Hepatocyte (in vitro differentiated cells): Measurements from ENCODE around the gene ATP5MC2. TPM values are rescaled to one million over a fixed set of nuclear protein-coding genes. Genes with fewer than 3 reads are reported as not detected.

Source experiments
- DNase-seq: peaks from one replicate; pipeline ENCODE4 v3.0.0-alpha.2; 2016; ENCODE audit warnings: low spot score
- H2AFZ ChIP-seq: fragments of 200-600 bp; sonication (generic); 2 replicates; pipeline ENCODE4 v1.6.0; 2016; ENCODE audit warnings: antibody characterized with exemption, mild to moderate bottlenecking
- H3K27ac ChIP-seq: fragments of 200-600 bp; sonication (generic); 2 replicates; pipeline ENCODE4 v1.5.1; 2016; ENCODE audit warnings: mild to moderate bottlenecking
- H3K27me3 ChIP-seq: fragments of 200-600 bp; sonication (generic); 2 replicates; pipeline ENCODE4 v1.6.1; 2016
- H3K36me3 ChIP-seq: fragments of 200-600 bp; sonication (generic); replicated peaks from 2 replicates; pipeline ENCODE4 v1.5.1; 2016; ENCODE audit warnings: low read depth; ENCODE audit not compliant: insufficient read depth
- H3K4me1 ChIP-seq: fragments of 200-600 bp; sonication (generic); 2 replicates; pipeline ENCODE4 v1.5.1; 2016; ENCODE audit warnings: mild to moderate bottlenecking, moderate library complexity; ENCODE audit not compliant: insufficient read depth
- H3K4me2 ChIP-seq: fragments of 200-600 bp; sonication (generic); 2 replicates; pipeline ENCODE4 v1.6.0; 2016
- H3K4me3 ChIP-seq: fragments of 200-600 bp; sonication (generic); 2 replicates; pipeline ENCODE4 v1.5.1; 2016; ENCODE audit warnings: mild to moderate bottlenecking
- H3K79me2 ChIP-seq: fragments of 200-600 bp; sonication (generic); 2 replicates; pipeline ENCODE4 v1.6.0; 2017; ENCODE audit warnings: mild to moderate bottlenecking
- H3K9me2 ChIP-seq: fragments of 200-600 bp; sonication (generic); replicated peaks from 2 replicates; pipeline ENCODE4 v1.6.0; 2017; ENCODE audit warnings: mild to moderate bottlenecking; ENCODE audit not compliant: insufficient read depth
- H3K9me3 ChIP-seq: fragments of 200-600 bp; sonication (generic); 2 replicates; pipeline ENCODE4 v1.5.1; 2016; ENCODE audit warnings: low read depth, mild to moderate bottlenecking
- H4K20me1 ChIP-seq: fragments of 200-600 bp; sonication (generic); 2 replicates; pipeline ENCODE4 v1.6.0; 2016; ENCODE audit warnings: mild to moderate bottlenecking; ENCODE audit not compliant: insufficient read depth, poor library complexity, severe bottlenecking
- EZH2 ChIP-seq: fragments of 200-600 bp; sonication (generic); IDR thresholded peaks from 2 replicates; pipeline ENCODE4 v1.6.1; 2016; ENCODE audit warnings: antibody characterized with exemption, mild to moderate bottlenecking, borderline replicate concordance
- EZH2phosphoT487 ChIP-seq: fragments of 200-600 bp; sonication (generic); IDR thresholded peaks from one replicate; pipeline ENCODE4 v1.6.1; 2018; ENCODE audit warnings: antibody characterized with exemption, mild to moderate bottlenecking, low read depth, moderate library complexity; ENCODE audit not compliant: unreplicated experiment, severe bottlenecking
- WGBS: methylation state at CpG from one replicate; pipeline ENCODE4 v1.1.6; 2016; ENCODE audit warnings: low lambda C conversion rate; ENCODE audit errors: missing lambda C conversion rate; 5-methylcytosine and 5-hydroxymethylcytosine counted together
- polyA plus RNA-seq: library from polyadenylated mRNA; unstranded; fragments of >200 nt; fragmentation: Nextera tagmentation; extraction: Ambion mirVana; gene quantifications from 2 replicates; pipeline ENCODE4 v1.2.1, GENCODE V29; 2016
- total RNA-seq: library from RNA; depleted of rRNA; stranded (reverse); fragments of >200 nt; gene quantifications from 2 replicates; pipeline ENCODE4 v1.2.3, GENCODE V29; 2014
- TF ChIP-seq, protein P1 (sequence below): fragments of 200-600 bp; sonication (generic); IDR thresholded peaks from 2 replicates; pipeline ENCODE4 v1.5.1; 2016; ENCODE audit warnings: antibody characterized with exemption, mild to moderate bottlenecking; ENCODE audit not compliant: poor library complexity

Gene ATP5MC2
- total and polyA plus RNA-seq, 2 experiments from 2014 or later = 252 to 301 TPM

- Histone ChIP-seq H3K4me2 (no peak overlapping the region), H3K4me1 (no peaks in the 10 kb centered on the region), H4K20me1 (no peaks in the 10 kb centered on the region), H3K4me3 (no peak overlapping the region), H3K9me2 (no peaks in the 10 kb centered on the region), H3K9me3 (no peaks in the 10 kb centered on the region), H3K36me3 (no peaks in the 10 kb centered on the region), H2AFZ (no peak overlapping the region), H3K79me2 (no peaks in the 10 kb centered on the region), H3K27me3 (peaks cover 27% of the 10 kb centered on the region), H3K27ac (no peak overlapping the region)
- TF ChIP-seq EZH2phosphoT487 (no peak), EZH2 (no peak)
- TF ChIP-seq, protein P1, sequence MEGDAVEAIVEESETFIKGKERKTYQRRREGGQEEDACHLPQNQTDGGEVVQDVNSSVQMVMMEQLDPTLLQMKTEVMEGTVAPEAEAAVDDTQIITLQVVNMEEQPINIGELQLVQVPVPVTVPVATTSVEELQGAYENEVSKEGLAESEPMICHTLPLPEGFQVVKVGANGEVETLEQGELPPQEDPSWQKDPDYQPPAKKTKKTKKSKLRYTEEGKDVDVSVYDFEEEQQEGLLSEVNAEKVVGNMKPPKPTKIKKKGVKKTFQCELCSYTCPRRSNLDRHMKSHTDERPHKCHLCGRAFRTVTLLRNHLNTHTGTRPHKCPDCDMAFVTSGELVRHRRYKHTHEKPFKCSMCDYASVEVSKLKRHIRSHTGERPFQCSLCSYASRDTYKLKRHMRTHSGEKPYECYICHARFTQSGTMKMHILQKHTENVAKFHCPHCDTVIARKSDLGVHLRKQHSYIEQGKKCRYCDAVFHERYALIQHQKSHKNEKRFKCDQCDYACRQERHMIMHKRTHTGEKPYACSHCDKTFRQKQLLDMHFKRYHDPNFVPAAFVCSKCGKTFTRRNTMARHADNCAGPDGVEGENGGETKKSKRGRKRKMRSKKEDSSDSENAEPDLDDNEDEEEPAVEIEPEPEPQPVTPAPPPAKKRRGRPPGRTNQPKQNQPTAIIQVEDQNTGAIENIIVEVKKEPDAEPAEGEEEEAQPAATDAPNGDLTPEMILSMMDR = no peak
- no peak for DNase-seq
- WGBS = 73% methylated on average over 3 of the region's 4 CpGs
Observed at GRCh38 chr12:53709671-53710070, 33.8 kb upstream of the ATP5MC2 start.

DNA sequence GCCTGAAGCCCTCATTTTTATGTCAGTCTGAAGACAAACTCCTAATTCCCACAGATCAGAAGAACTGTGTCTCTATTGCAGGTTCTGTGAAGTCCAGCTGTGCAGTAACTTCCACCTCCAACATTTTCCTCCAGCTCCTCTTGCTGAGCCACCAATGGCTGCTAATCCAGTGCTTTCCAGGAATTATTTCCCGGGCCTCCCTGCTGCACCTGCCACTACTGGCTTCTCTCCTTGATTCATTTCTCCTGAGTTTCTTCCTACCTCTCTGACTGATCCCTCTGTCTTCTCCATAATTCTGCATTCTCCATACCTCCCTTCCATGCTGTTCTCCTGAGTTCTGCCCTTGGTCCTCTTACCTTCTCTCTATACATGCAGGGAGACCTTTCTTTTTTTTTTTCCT, 30.2 kb upstream of the ATP5MC2 start:
- H3K4me1 ChIP-seq = no peaks in the 10 kb centered on the region
- WGBS = 91% methylated on average over 1 of the region's 1 CpG
- H2AFZ ChIP-seq = no peak overlapping the region
- H3K4me2 ChIP-seq = no peak overlapping the region
- peaks cover 53% of the 10 kb centered on the region for H3K27me3 ChIP-seq
- H3K79me2 ChIP-seq = no peaks in the 10 kb centered on the region
- H3K36me3 ChIP-seq = no peaks in the 10 kb centered on the region
- no peak for TF ChIP-seq EZH2
- TF ChIP-seq EZH2phosphoT487 = no peak
- TF ChIP-seq, protein P1 = no peak
- H3K4me3 ChIP-seq = no peak overlapping the region
- no peak overlapping the region for H3K27ac ChIP-seq
- no peaks in the 10 kb centered on the region for H4K20me1 ChIP-seq
- H3K9me2 ChIP-seq = no peaks in the 10 kb centered on the region
- no peaks in the 10 kb centered on the region for H3K9me3 ChIP-seq
- DNase-seq = no peak

DNA sequence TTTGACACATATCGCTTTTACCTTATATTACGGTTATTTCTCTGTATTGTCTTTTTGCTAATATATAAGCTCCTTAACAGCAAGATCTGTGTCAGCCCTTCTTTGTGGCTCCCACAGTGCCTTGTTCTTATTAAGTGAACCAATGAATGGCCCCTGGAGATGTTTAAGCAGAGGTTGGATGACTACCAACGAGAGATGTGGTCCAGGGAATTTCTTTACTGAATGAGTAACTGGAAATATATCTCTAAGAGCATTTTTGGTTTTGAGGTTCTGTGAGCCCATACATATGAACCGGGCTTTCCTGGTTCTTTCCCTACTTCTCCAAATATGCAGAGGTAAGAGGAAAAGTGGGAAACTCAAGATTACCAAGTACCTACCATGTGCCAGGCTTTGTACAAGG, 27.9 kb upstream of the ATP5MC2 start:
- Histone ChIP-seq H3K79me2 (no peaks in the 10 kb centered on the region), H3K9me2 (no peaks in the 10 kb centered on the region), H3K4me2 (no peak overlapping the region), H3K27ac (no peak overlapping the region), H4K20me1 (no peaks in the 10 kb centered on the region), H3K36me3 (no peaks in the 10 kb centered on the region), H3K9me3 (no peaks in the 10 kb centered on the region), H2AFZ (no peak overlapping the region), H3K4me3 (no peak overlapping the region), H3K4me1 (no peaks in the 10 kb centered on the region), H3K27me3 (peaks cover 76% of the 10 kb centered on the region)
- TF ChIP-seq, protein P1 = no peak
- TF ChIP-seq EZH2phosphoT487 = no peak
- TF ChIP-seq EZH2 = no peak
- WGBS = 82% methylated on average over 4 of the region's 4 CpGs
- no peak for DNase-seq
